ENCODE results near the gene RNASE12.
"Not testable (repeated sequence)": the region's sequence is repeated elsewhere in the genome, so short reads cannot be mapped to it uniquely, and the experiment has no call there.

RNASE12 gene

GRCh38 chr14:20580242-20580641, 10.9 kb downstream of the RNASE12 start:
- no peak for DNase-seq (ENCODE audit: low read depth)

- DNase-seq (ENCODE audit: low read depth), result no peak
These were observed 12.2 kb downstream of the RNASE12 start for GRCh38 chr14:20578784-20579502.

GRCh38 chr14:20578325-20578724, 12.9 kb downstream of the RNASE12 start:
- no peak for DNase-seq (ENCODE audit: low read depth)

GRCh38 chr14:20572382-20572990, 18.7 kb downstream of the RNASE12 start:
- not testable (repeated sequence) for DNase-seq (ENCODE audit: low read depth)

- not testable (repeated sequence) for DNase-seq (ENCODE audit: low read depth)
These were observed 20.5 kb downstream of the RNASE12 start for GRCh38 chr14:20570720-20571119.

GRCh38 chr14:20569865-20570264, 21.3 kb downstream of the RNASE12 start:
- not testable (repeated sequence) for DNase-seq (ENCODE audit: low read depth)

GRCh38 chr14:20569066-20569465, 22.1 kb downstream of the RNASE12 start:
- no peak for DNase-seq (ENCODE audit: low read depth)

- no peak for DNase-seq (ENCODE audit: low read depth)
These were observed 22.8 kb downstream of the RNASE12 start for GRCh38 chr14:20568393-20568792.

GRCh38 chr14:20567199-20567598, 24.0 kb downstream of the RNASE12 start:
- not testable (repeated sequence) for DNase-seq (ENCODE audit: low read depth)

GRCh38 chr14:20564501-20564997, 26.6 kb downstream of the RNASE12 start:
- no peak for DNase-seq (ENCODE audit: low read depth)

- DNase-seq (ENCODE audit: low read depth), result no peak
These were observed 27.2 kb downstream of the RNASE12 start for GRCh38 chr14:20563971-20564370.

GRCh38 chr14:20560961-20561360, 30.2 kb downstream of the RNASE12 start, which contains the start of gene RNASE9:
Gene RNASE9 (minus strand): TSS chr14:20561047.
- DNase-seq (ENCODE audit: low read depth), result no peak

- no peak for DNase-seq (ENCODE audit: low read depth)
These were observed 31.7 kb downstream of the RNASE12 start for GRCh38 chr14:20559461-20559904.

GRCh38 chr14:20557212-20557542, 34.0 kb downstream of the RNASE12 start:
- DNase-seq (ENCODE audit: low read depth), result no peak

- DNase-seq (ENCODE audit: low read depth), result no peak
These were observed 34.5 kb downstream of the RNASE12 start for GRCh38 chr14:20556500-20557211.

- no peak for DNase-seq (ENCODE audit: low read depth)
These were observed 35.3 kb downstream of the RNASE12 start for GRCh38 chr14:20555845-20556244.

- DNase-seq (ENCODE audit: low read depth), result no peak
These were observed 38.2 kb downstream of the RNASE12 start for GRCh38 chr14:20553024-20553423.

- no peak for DNase-seq (ENCODE audit: low read depth)
These were observed 39.6 kb downstream of the RNASE12 start for GRCh38 chr14:20551606-20552005.

- no peak for DNase-seq (ENCODE audit: low read depth)
These were observed 40.2 kb downstream of the RNASE12 start for GRCh38 chr14:20550926-20551325.

- DNase-seq (ENCODE audit: low read depth), result no peak
These were observed 42.6 kb downstream of the RNASE12 start for GRCh38 chr14:20548414-20549158.

- DNase-seq (ENCODE audit: low read depth), result no peak
These were observed 44.3 kb downstream of the RNASE12 start for GRCh38 chr14:20546877-20547276.
